Body of pancreas (tissue), 4 donors: ENCODE measurements around the gene ABCC8.

ENCODE experiments used
- POLR2A ChIP-seq, 3 donors: fragments of 450-650 bp; IDR thresholded peaks; one replicate each; pipeline ENCODE4 v1.6.1; 2016; ENCODE audit warnings: antibody characterized with exemption in 3 of 3, mild to moderate bottlenecking in 2 of 3
- TF ChIP-seq, protein P1 (sequence below), 7 experiments: fragments of 450-650 bp in 4 of 7; fragments of 200-600 bp in 3 of 7; sonication (generic) in 3 of 7; IDR thresholded peaks; one replicate each; pipeline ENCODE4 v1.5.1; 2016 to 2019; ENCODE audit warnings: antibody characterized with exemption in 7 of 7

DNA sequence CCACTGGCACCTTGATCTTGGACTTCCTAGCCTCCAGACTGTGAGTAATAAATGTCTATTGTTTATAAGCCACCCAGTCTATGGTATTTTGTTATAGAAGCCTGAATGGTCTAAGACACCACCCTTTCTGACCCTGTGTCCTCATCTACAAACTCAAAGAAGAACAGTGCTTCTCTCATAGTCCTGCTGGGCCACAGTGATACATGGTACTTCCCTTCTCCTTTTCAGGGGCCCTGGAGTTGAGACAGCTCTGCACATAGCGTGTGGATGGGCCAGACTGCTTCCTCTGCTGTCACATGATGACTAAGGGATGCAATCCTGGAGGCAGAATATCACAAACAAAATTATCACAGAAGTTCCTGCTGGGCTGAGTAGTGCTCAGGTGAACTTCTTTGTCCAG, 93.2 kb downstream of the ABCC8 start:
- TF ChIP-seq, protein P1, sequence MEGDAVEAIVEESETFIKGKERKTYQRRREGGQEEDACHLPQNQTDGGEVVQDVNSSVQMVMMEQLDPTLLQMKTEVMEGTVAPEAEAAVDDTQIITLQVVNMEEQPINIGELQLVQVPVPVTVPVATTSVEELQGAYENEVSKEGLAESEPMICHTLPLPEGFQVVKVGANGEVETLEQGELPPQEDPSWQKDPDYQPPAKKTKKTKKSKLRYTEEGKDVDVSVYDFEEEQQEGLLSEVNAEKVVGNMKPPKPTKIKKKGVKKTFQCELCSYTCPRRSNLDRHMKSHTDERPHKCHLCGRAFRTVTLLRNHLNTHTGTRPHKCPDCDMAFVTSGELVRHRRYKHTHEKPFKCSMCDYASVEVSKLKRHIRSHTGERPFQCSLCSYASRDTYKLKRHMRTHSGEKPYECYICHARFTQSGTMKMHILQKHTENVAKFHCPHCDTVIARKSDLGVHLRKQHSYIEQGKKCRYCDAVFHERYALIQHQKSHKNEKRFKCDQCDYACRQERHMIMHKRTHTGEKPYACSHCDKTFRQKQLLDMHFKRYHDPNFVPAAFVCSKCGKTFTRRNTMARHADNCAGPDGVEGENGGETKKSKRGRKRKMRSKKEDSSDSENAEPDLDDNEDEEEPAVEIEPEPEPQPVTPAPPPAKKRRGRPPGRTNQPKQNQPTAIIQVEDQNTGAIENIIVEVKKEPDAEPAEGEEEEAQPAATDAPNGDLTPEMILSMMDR (IDR thresholded peaks at IDR 0.05) = no peak
- TF ChIP-seq POLR2A (IDR thresholded peaks at IDR 0.05) = no peak
